ENCODE data around the gene UBL4A. TPM values are rescaled to one million over a fixed set of nuclear protein-coding genes. Genes with fewer than 3 reads are reported as not detected.

The UBL4A gene
- total and polyA plus RNA-seq, 2 donors (not counting 3 experiments of a cell fraction or from before 2014, with no cell fraction given): 25.3 to 31.4 TPM

DNA sequence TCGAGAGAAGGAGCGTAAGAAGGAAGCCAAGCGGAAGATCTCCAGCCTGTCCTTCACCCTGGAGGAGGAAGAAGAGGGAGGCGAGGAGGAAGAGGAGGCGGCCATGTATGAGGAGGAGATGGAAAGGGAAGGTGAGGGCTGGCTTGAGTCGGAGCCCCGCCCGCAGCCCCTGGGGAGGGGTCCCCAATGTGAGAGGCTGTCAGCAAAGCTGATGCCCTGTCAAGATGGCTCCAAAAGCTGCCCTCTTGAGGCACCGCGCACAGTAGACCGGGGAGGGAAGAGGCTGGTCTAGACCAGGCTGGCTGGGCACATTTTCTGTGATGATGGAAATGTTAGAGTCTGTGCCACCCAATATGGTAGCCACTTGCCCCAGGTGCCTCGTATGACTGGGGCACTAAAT lies 40.0 kb downstream of the UBL4A start:
- dilution Hi-C loops (cut with MboI; ENCODE audit: extremely low pct_ligation_motif_present, low sequenced_read_pairs): no loop called here
- Histone ChIP-seq H4K20me1 (replicated peaks; ENCODE audit: control insufficient read depth, extremely low read depth, insufficient read depth, low read length) (no peaks in the 10 kb centered on the region), H3K36me3 (ENCODE audit: control insufficient read depth in 2 of 2, extremely low read depth in 1 of 2, insufficient read depth in 2 of 2, low read length in 2 of 2) (peaks cover 0 to 42% of the 10 kb centered on the region in 2 experiments), H3K9me3 (replicated peaks; ENCODE audit: control insufficient read depth, insufficient read depth, low read length) (no peaks in the 10 kb centered on the region), H3K27me3 (ENCODE audit: control insufficient read depth in 2 of 2, insufficient read depth in 2 of 2, low read length in 2 of 2) (no peaks in the 10 kb centered on the region), H3K4me1 (ENCODE audit: control insufficient read depth, extremely low read depth, insufficient read depth, low read length) (peaks cover 8% of the 10 kb centered on the region), H3K9me1 (replicated peaks; ENCODE audit: control insufficient read depth, extremely low read depth, insufficient read depth, low read length) (no peaks in the 10 kb centered on the region), H3K9ac (replicated peaks; ENCODE audit: extremely low read depth, insufficient read depth, low read length) (no peak overlapping the region), H3K4me3 (replicated peaks in 1 of 3; ENCODE audit: insufficient read depth in 1 of 3, low read depth in 1 of 3, low read length in 3 of 3) (no peak overlapping the region), H3K4me2 (ENCODE audit: insufficient read depth, low read length) (no peak overlapping the region), H3K27ac (ENCODE audit: insufficient read depth, low read depth, low read length) (no peak overlapping the region), H3K79me2 (ENCODE audit: control insufficient read depth, insufficient read depth, low read length) (peaks cover 25% of the 10 kb centered on the region), H2AFZ (ENCODE audit: low read depth, low read length) (no peak overlapping the region)
- no peak for DNase-seq (ENCODE audit: low read depth, low spot score)
- no TSS peak for BruUV-seq (replicated peaks)
- ChIA-PET CTCF (no interaction called here), POLR2A (interaction anchor here (0.8 kb wide), 1 partner anchor 12 kb away, joined by 3 read pairs; no protein-coding TSS in a partner anchor)
- intact Hi-C loops (cut with micrococcal nuclease): no loop called here
- TF ChIP-seq, protein P1, sequence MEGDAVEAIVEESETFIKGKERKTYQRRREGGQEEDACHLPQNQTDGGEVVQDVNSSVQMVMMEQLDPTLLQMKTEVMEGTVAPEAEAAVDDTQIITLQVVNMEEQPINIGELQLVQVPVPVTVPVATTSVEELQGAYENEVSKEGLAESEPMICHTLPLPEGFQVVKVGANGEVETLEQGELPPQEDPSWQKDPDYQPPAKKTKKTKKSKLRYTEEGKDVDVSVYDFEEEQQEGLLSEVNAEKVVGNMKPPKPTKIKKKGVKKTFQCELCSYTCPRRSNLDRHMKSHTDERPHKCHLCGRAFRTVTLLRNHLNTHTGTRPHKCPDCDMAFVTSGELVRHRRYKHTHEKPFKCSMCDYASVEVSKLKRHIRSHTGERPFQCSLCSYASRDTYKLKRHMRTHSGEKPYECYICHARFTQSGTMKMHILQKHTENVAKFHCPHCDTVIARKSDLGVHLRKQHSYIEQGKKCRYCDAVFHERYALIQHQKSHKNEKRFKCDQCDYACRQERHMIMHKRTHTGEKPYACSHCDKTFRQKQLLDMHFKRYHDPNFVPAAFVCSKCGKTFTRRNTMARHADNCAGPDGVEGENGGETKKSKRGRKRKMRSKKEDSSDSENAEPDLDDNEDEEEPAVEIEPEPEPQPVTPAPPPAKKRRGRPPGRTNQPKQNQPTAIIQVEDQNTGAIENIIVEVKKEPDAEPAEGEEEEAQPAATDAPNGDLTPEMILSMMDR (IDR thresholded peaks at IDR 0.05; ENCODE audit: extremely low read depth in 1 of 2, insufficient read depth in 1 of 2, low read depth in 1 of 2, low read length in 2 of 2): no peak
- TF ChIP-seq GATA2 (IDR thresholded peaks at IDR 0.05; ENCODE audit: insufficient read depth, insufficient read length, low read depth, low read length): no peak
- TF ChIP-seq EZH2 (IDR thresholded peaks at IDR 0.05; ENCODE audit: borderline replicate concordance, low read depth, low read length, severe bottlenecking): no peak
- TF ChIP-seq, protein P2, sequence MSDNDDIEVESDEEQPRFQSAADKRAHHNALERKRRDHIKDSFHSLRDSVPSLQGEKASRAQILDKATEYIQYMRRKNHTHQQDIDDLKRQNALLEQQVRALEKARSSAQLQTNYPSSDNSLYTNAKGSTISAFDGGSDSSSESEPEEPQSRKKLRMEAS (IDR thresholded peaks at IDR 0.05; ENCODE audit: insufficient read depth, insufficient read length): no peak
- no peak for TF ChIP-seq MYC (IDR thresholded peaks at IDR 0.05; ENCODE audit: low read depth, low read length)
- no peak for TF ChIP-seq JUN (IDR thresholded peaks at IDR 0.05; ENCODE audit: borderline replicate concordance, insufficient read depth, insufficient read length, low read depth)
- FAIRE-seq: no peak
